Effector memory CD8-positive, alpha-beta T cell (primary cell): ENCODE results near the gene MARVELD2.
"Not testable (repeated sequence)": the region's sequence is repeated elsewhere in the genome, so short reads cannot be mapped to it uniquely, and the experiment has no call there.

ENCODE experiments used
- ATAC-seq: fragments of 150-1000 bp; cut with Tn5 transposase; replicated peaks from 2 replicates; pipeline ENCODE4 v1.10.0; 2021; ENCODE audit warnings: mild to moderate bottlenecking, moderate library complexity
- DNase-seq, 3 experiments: peaks; one replicate each; pipeline ENCODE4 v3.0.0; 2021
- H3K27ac Mint-ChIP-seq, 2 donors: one replicate each; pipeline ENCODE4 v1.8.0; 2022; ENCODE audit warnings: mild to moderate bottlenecking in 2 of 2, mixed read lengths in 2 of 2, moderate library complexity in 2 of 2
- H3K27me3 Mint-ChIP-seq, 2 donors: one replicate each; pipeline ENCODE4 v1.8.0; 2022; ENCODE audit warnings: mixed read lengths in 2 of 2
- H3K36me3 Mint-ChIP-seq: one replicate; pipeline ENCODE4 v1.8.0; 2022; ENCODE audit warnings: mild to moderate bottlenecking, moderate library complexity, mixed read lengths; ENCODE audit not compliant: insufficient read depth
- H3K4me1 Mint-ChIP-seq, 2 donors: one replicate each; pipeline ENCODE4 v1.8.0; 2022; ENCODE audit warnings: low read depth in 2 of 2, mixed read lengths in 2 of 2
- H3K4me3 Mint-ChIP-seq, 2 donors: one replicate each; pipeline ENCODE4 v1.8.0; 2022; ENCODE audit warnings: mild to moderate bottlenecking in 2 of 2, mixed read lengths in 2 of 2, moderate library complexity in 2 of 2
- H3K9me3 Mint-ChIP-seq, 2 donors: one replicate each; pipeline ENCODE4 v1.8.0; 2022; ENCODE audit warnings: mixed read lengths in 2 of 2
- total RNA-seq, 9 experiments: gene quantifications; one replicate each; lab custom pipeline; 2026; lab: John Stamatoyannopoulos, UW

MARVELD2 gene
- 0 to 2.3 (median 0.75) reads per million in 9 experiments for total RNA-seq

- ATAC-seq (peak; percentile 82), DNase-seq (peak; percentile 3 to 11 (median 3))
- no peaks in the 10 kb centered on the region for H3K9me3 Mint-ChIP-seq
- H3K27ac Mint-ChIP-seq: peak within 1 kb of the TSS; percentile 10 to 59
- H3K27me3 Mint-ChIP-seq: no peaks in the 10 kb centered on the region
- peaks cover 24% of the 10 kb centered on the region for H3K36me3 Mint-ChIP-seq
- H3K4me1 Mint-ChIP-seq: peaks cover 0 to 4% of the 10 kb centered on the region in 2 donors
- H3K4me3 Mint-ChIP-seq: peak within 1 kb of the TSS; percentile 61
Measured at GRCh38 chr5:69414885-69415583, at the start of gene MARVELD2. MARVELD2 (plus strand) TSS chr5:69415116; CDS start chr5:69419386, 4,270 bp downstream.

GRCh38 chr5:69367697-69368279 lies 47.1 kb upstream of the MARVELD2 start:
- Mint-ChIP-seq H3K36me3 (peaks cover 59% of the 10 kb centered on the region), H3K9me3 (no peaks in the 10 kb centered on the region), H3K27me3 (no peaks in the 10 kb centered on the region), H3K4me3 (peak overlapping the region; percentile 86 to 87), H3K4me1 (peaks cover 18 to 39% of the 10 kb centered on the region in 2 donors), H3K27ac (peak overlapping the region; percentile 99)
- DNase-seq (no peak), ATAC-seq (no peak)

- H3K36me3 Mint-ChIP-seq: peaks cover 53% of the 10 kb centered on the region
- H3K27ac Mint-ChIP-seq: peak overlapping the region; percentile 99
- peaks cover 15 to 32% of the 10 kb centered on the region in 2 donors for H3K4me1 Mint-ChIP-seq
- H3K27me3 Mint-ChIP-seq: no peaks in the 10 kb centered on the region
- peak; percentile 13 for ATAC-seq
- DNase-seq: peak in 1 of 3 experiments; percentile 4
- peak overlapping the region; percentile 86 to 87 for H3K4me3 Mint-ChIP-seq
- H3K9me3 Mint-ChIP-seq: no peaks in the 10 kb centered on the region
Measured at GRCh38 chr5:69368458-69369339, 46.2 kb upstream of the MARVELD2 start.

- peak; percentile 89 for ATAC-seq
- Mint-ChIP-seq H3K9me3 (no peaks in the 10 kb centered on the region), H3K4me1 (peaks cover 15 to 32% of the 10 kb centered on the region in 2 donors), H3K36me3 (peaks cover 50% of the 10 kb centered on the region), H3K4me3 (peak within 1 kb of the TSS; percentile 86 to 87), H3K27me3 (no peaks in the 10 kb centered on the region), H3K27ac (peak within 1 kb of the TSS; percentile 99)
- DNase-seq: peak; percentile 86 to 94 (median 90)
Measured at GRCh38 chr5:69369340-69370121, 45.4 kb upstream of the MARVELD2 start, which contains the start of the genes AK6, RAD17 and TAF9. AK6 (minus strand) TSS chr5:69369520; CDS start chr5:69369490, 30 bp downstream. RAD17 (plus strand) TSS chr5:69369818; CDS start chr5:69372209, 2,391 bp downstream. TAF9 (minus strand) TSS chr5:69369520; CDS start chr5:69365737, 3,783 bp downstream.

GRCh38 chr5:69370335-69370734 lies 44.6 kb upstream of the MARVELD2 start:
- H3K9me3 Mint-ChIP-seq, ATAC-seq, H3K27me3 Mint-ChIP-seq, DNase-seq: not testable (repeated sequence)
- Mint-ChIP-seq H3K27ac (peak overlapping the region; percentile 99), H3K4me1 (peaks cover 10 to 29% of the 10 kb centered on the region in 2 donors), H3K36me3 (peaks cover 48% of the 10 kb centered on the region), H3K4me3 (peak overlapping the region; percentile 86 to 87)

- Mint-ChIP-seq H3K4me3 (no peak overlapping the region), H3K36me3 (peaks cover 47% of the 10 kb centered on the region), H3K4me1 (peaks cover 10 to 19% of the 10 kb centered on the region in 2 donors), H3K27me3 (no peaks in the 10 kb centered on the region), H3K27ac (no peak overlapping the region), H3K9me3 (no peaks in the 10 kb centered on the region)
- ATAC-seq (no peak), DNase-seq (no peak)
Measured at GRCh38 chr5:69372394-69372793, 42.5 kb upstream of the MARVELD2 start.

GRCh38 chr5:69374911-69375446 lies 39.9 kb upstream of the MARVELD2 start:
- H3K4me3 Mint-ChIP-seq: no peak overlapping the region
- ATAC-seq (no peak), DNase-seq (no peak)
- peaks cover 35% of the 10 kb centered on the region for H3K36me3 Mint-ChIP-seq
- H3K27ac Mint-ChIP-seq: peak overlapping the region in 1 of 2 donors; percentile 25
- no peaks in the 10 kb centered on the region for H3K27me3 Mint-ChIP-seq
- H3K9me3 Mint-ChIP-seq: no peaks in the 10 kb centered on the region
- peaks cover 2 to 8% of the 10 kb centered on the region in 2 donors for H3K4me1 Mint-ChIP-seq

- H3K27ac Mint-ChIP-seq: no peak overlapping the region
- ATAC-seq (no peak), DNase-seq (no peak)
- no peak overlapping the region for H3K4me3 Mint-ChIP-seq
- peaks cover 56% of the 10 kb centered on the region for H3K36me3 Mint-ChIP-seq
- no peaks in the 10 kb centered on the region for H3K9me3 Mint-ChIP-seq
- H3K4me1 Mint-ChIP-seq: no peaks in the 10 kb centered on the region
- no peaks in the 10 kb centered on the region for H3K27me3 Mint-ChIP-seq
Measured at GRCh38 chr5:69378376-69378775, 36.5 kb upstream of the MARVELD2 start.

- Mint-ChIP-seq H3K36me3 (peaks cover 48% of the 10 kb centered on the region), H3K9me3 (no peaks in the 10 kb centered on the region), H3K27me3 (no peaks in the 10 kb centered on the region), H3K27ac (no peak overlapping the region), H3K4me1 (no peaks in the 10 kb centered on the region), H3K4me3 (no peak overlapping the region)
- ATAC-seq (no peak), DNase-seq (no peak)
Measured at GRCh38 chr5:69404659-69405330, 10.1 kb upstream of the MARVELD2 start.

- Mint-ChIP-seq H3K4me3 (peak overlapping the region; percentile 37 to 61), H3K27me3 (no peaks in the 10 kb centered on the region), H3K36me3 (peaks cover 19% of the 10 kb centered on the region), H3K4me1 (peaks cover 0 to 4% of the 10 kb centered on the region in 2 donors), H3K9me3 (no peaks in the 10 kb centered on the region), H3K27ac (no peak overlapping the region)
- DNase-seq: no peak
- no peak for ATAC-seq
Measured at GRCh38 chr5:69415584-69415958, 655 bp downstream of the MARVELD2 start.

GRCh38 chr5:69416180-69416579 lies 1.3 kb downstream of the MARVELD2 start:
- no peak for DNase-seq
- Mint-ChIP-seq H3K9me3 (no peaks in the 10 kb centered on the region), H3K4me3 (peak overlapping the region; percentile 37 to 61), H3K4me1 (peaks cover 0 to 4% of the 10 kb centered on the region in 2 donors), H3K27ac (no peak overlapping the region), H3K27me3 (no peaks in the 10 kb centered on the region), H3K36me3 (peaks cover 13% of the 10 kb centered on the region)
- ATAC-seq: no peak

- Mint-ChIP-seq H3K27me3 (no peaks in the 10 kb centered on the region), H3K36me3 (peaks cover 9% of the 10 kb centered on the region), H3K4me3 (no peak overlapping the region), H3K4me1 (peaks cover 0 to 4% of the 10 kb centered on the region in 2 donors), H3K27ac (no peak overlapping the region), H3K9me3 (no peaks in the 10 kb centered on the region)
- DNase-seq (no peak), ATAC-seq (no peak)
Measured at GRCh38 chr5:69416699-69417098, 1.8 kb downstream of the MARVELD2 start.
